Limb (tissue), 2 donors: ENCODE data around the gene RNF26.

Experiments
- DNase-seq, 2 donors: peaks; one replicate each; pipeline ENCODE4 v3.0.0-alpha.2; 2016; ENCODE audit errors: extremely low spot score in 2 of 2

The RNF26 gene

GRCh38 chr11:119336744-119337469 lies 2.6 kb downstream of the RNF26 start:
- DNase-seq: peak in 1 of 2 donors; percentile 28

GRCh38 chr11:119337581-119338317 lies 3.4 kb downstream of the RNF26 start:
- DNase-seq: peak in 1 of 2 donors; percentile 74

GRCh38 chr11:119338318-119338890 lies 4.1 kb downstream of the RNF26 start:
- DNase-seq: peak; percentile 84 to 88

GRCh38 chr11:119338965-119339588 lies 4.8 kb downstream of the RNF26 start:
- DNase-seq: peak in 1 of 2 donors; percentile 51

- peak; percentile 77 to 87 for DNase-seq
Observed at GRCh38 chr11:119339589-119340334, 5.4 kb downstream of the RNF26 start.

- peak; percentile 86 to 89 for DNase-seq
Observed at GRCh38 chr11:119340335-119341221, 6.3 kb downstream of the RNF26 start, which contains the start of gene C1QTNF5. C1QTNF5 (minus strand) TSS chr11:119340883; CDS start chr11:119340397, 486 bp downstream.

- DNase-seq: peak in 1 of 2 donors; percentile 40
Observed at GRCh38 chr11:119341222-119342022, 7.1 kb downstream of the RNF26 start.

GRCh38 chr11:119342023-119342300 lies 7.6 kb downstream of the RNF26 start:
- peak in 1 of 2 donors; percentile 30 for DNase-seq

GRCh38 chr11:119342362-119343130 lies 8.2 kb downstream of the RNF26 start:
- DNase-seq: peak in 1 of 2 donors; percentile 45

GRCh38 chr11:119343726-119344125 lies 9.4 kb downstream of the RNF26 start:
- no peak for DNase-seq

- DNase-seq: peak in 1 of 2 donors; percentile 28
Observed at GRCh38 chr11:119344291-119345010, 10.1 kb downstream of the RNF26 start.

GRCh38 chr11:119345685-119346084 lies 11.4 kb downstream of the RNF26 start:
- no peak for DNase-seq

- no peak for DNase-seq
Observed at GRCh38 chr11:119346605-119347004, 12.3 kb downstream of the RNF26 start, which contains the start of gene MFRP. MFRP (minus strand) TSS chr11:119346705; CDS start chr11:119346513, 192 bp downstream.

GRCh38 chr11:119347242-119347641 lies 12.9 kb downstream of the RNF26 start:
- no peak for DNase-seq

GRCh38 chr11:119347940-119348605 lies 13.7 kb downstream of the RNF26 start:
- DNase-seq: peak in 1 of 2 donors; percentile 34

- DNase-seq: no peak
Observed at GRCh38 chr11:119350302-119350701, 16.0 kb downstream of the RNF26 start.

GRCh38 chr11:119351232-119351631 lies 16.9 kb downstream of the RNF26 start:
- DNase-seq: no peak
